OCI-LY1 (cell line): ENCODE data around the gene GCN1.

ENCODE experiments used
- H2AFZ ChIP-seq: fragments of 200-600 bp; sonication (generic), shearing (Covaris generic); 2 replicates; pipeline ENCODE4 v1.6.0; 2014; ENCODE audit warnings: antibody characterized with exemption, mild to moderate bottlenecking, low read length
- H3F3A ChIP-seq: fragments of 200-600 bp; sonication (generic), shearing (Covaris generic); 2 replicates; pipeline ENCODE4 v1.6.0; 2014; ENCODE audit warnings: mild to moderate bottlenecking, antibody characterized with exemption, low read length, moderate library complexity; ENCODE audit not compliant: insufficient read depth
- H3K27ac ChIP-seq: fragments of 200-600 bp; sonication (generic); 2 replicates; pipeline ENCODE4 v1.5.1; 2014; ENCODE audit warnings: low read length, mixed run types, mild to moderate bottlenecking, low read depth; ENCODE audit not compliant: poor library complexity, severe bottlenecking
- H3K27me3 ChIP-seq: fragments of 200-600 bp; sonication (generic); 2 replicates; pipeline ENCODE4 v1.6.0; 2014; ENCODE audit warnings: antibody characterized with exemption, mild to moderate bottlenecking, low read length, moderate library complexity; ENCODE audit not compliant: insufficient read depth
- H3K36me3 ChIP-seq: fragments of 200-600 bp; sonication (generic); 2 replicates; pipeline ENCODE4 v1.6.1; 2014; ENCODE audit warnings: mild to moderate bottlenecking, antibody characterized with exemption, low read length, moderate library complexity, mixed read lengths; ENCODE audit not compliant: insufficient read depth
- H3K4me1 ChIP-seq: fragments of 200-600 bp; sonication (generic); 2 replicates; pipeline ENCODE4 v1.5.1; 2014; ENCODE audit warnings: mild to moderate bottlenecking, low read length, moderate library complexity; ENCODE audit not compliant: insufficient read depth, severe bottlenecking
- H3K4me2 ChIP-seq: fragments of 200-600 bp; sonication (generic), shearing (Covaris generic); 2 replicates; pipeline ENCODE4 v1.6.1; 2014; ENCODE audit warnings: low read length
- H3K4me3 ChIP-seq: fragments of 200-600 bp; sonication (generic); 2 replicates; pipeline ENCODE4 v1.5.1; 2014; ENCODE audit warnings: low read length, low read depth, mild to moderate bottlenecking, mixed read lengths; ENCODE audit not compliant: poor library complexity, severe bottlenecking
- H3K79me2 ChIP-seq: fragments of 200-600 bp; shearing (Covaris generic); 2 replicates; pipeline ENCODE4 v1.6.1; 2016; ENCODE audit warnings: mixed run types, low read length, mixed read lengths; ENCODE audit not compliant: insufficient read depth
- H3K9ac ChIP-seq: fragments of 200-600 bp; sonication (generic), shearing (Covaris generic); 2 replicates; pipeline ENCODE4 v1.6.1; 2014; ENCODE audit warnings: mild to moderate bottlenecking, low read length, mixed read lengths
- H3K9me2 ChIP-seq: fragments of 200-600 bp; sonication (generic), shearing (Covaris generic); 2 replicates; pipeline ENCODE4 v1.6.1; 2014; ENCODE audit warnings: low read depth, mild to moderate bottlenecking, low read length, mixed read lengths
- H3K9me3 ChIP-seq: fragments of 200-600 bp; shearing (Covaris generic); 2 replicates; pipeline ENCODE4 v1.6.1; 2014; ENCODE audit warnings: low read length, mixed read lengths
- H4K20me1 ChIP-seq: fragments of 200-600 bp; sonication (generic), shearing (Covaris generic); 2 replicates; pipeline ENCODE4 v1.6.0; 2016; ENCODE audit warnings: mild to moderate bottlenecking, low read length; ENCODE audit not compliant: insufficient read depth
- EZH2 ChIP-seq: fragments of 200-600 bp; sonication (generic), shearing (Covaris generic); IDR thresholded peaks from 2 replicates; pipeline ENCODE4 v1.8.0; 2017; ENCODE audit warnings: borderline replicate concordance, mixed run types, mild to moderate bottlenecking, antibody characterized with exemption, low read length, moderate library complexity, mixed read lengths
- TF ChIP-seq, protein P1 (sequence below): fragments of 200-600 bp; sonication (generic), shearing (Covaris generic); IDR thresholded peaks from 2 replicates; pipeline ENCODE4 v1.5.1; 2017; ENCODE audit warnings: mild to moderate bottlenecking, antibody characterized with exemption, low read length, moderate library complexity, mixed read lengths

GCN1 gene

GRCh38 chr12:120158351-120158750 lies 36.2 kb downstream of the GCN1 start:
- no peaks in the 10 kb centered on the region for H4K20me1 ChIP-seq
- no peaks in the 10 kb centered on the region for H3K27me3 ChIP-seq
- H3K4me2 ChIP-seq: no peak overlapping the region
- no peaks in the 10 kb centered on the region for H3K9me3 ChIP-seq
- TF ChIP-seq, protein P1, sequence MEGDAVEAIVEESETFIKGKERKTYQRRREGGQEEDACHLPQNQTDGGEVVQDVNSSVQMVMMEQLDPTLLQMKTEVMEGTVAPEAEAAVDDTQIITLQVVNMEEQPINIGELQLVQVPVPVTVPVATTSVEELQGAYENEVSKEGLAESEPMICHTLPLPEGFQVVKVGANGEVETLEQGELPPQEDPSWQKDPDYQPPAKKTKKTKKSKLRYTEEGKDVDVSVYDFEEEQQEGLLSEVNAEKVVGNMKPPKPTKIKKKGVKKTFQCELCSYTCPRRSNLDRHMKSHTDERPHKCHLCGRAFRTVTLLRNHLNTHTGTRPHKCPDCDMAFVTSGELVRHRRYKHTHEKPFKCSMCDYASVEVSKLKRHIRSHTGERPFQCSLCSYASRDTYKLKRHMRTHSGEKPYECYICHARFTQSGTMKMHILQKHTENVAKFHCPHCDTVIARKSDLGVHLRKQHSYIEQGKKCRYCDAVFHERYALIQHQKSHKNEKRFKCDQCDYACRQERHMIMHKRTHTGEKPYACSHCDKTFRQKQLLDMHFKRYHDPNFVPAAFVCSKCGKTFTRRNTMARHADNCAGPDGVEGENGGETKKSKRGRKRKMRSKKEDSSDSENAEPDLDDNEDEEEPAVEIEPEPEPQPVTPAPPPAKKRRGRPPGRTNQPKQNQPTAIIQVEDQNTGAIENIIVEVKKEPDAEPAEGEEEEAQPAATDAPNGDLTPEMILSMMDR: no peak
- no peak for TF ChIP-seq EZH2
- no peaks in the 10 kb centered on the region for H3F3A ChIP-seq
- no peak overlapping the region for H2AFZ ChIP-seq
- no peaks in the 10 kb centered on the region for H3K4me1 ChIP-seq
- H3K36me3 ChIP-seq: peaks cover 100% of the 10 kb centered on the region
- no peak overlapping the region for H3K27ac ChIP-seq
- no peaks in the 10 kb centered on the region for H3K79me2 ChIP-seq
- H3K9ac ChIP-seq: no peak overlapping the region
- no peak overlapping the region for H3K4me3 ChIP-seq
- H3K9me2 ChIP-seq: no peaks in the 10 kb centered on the region

DNA sequence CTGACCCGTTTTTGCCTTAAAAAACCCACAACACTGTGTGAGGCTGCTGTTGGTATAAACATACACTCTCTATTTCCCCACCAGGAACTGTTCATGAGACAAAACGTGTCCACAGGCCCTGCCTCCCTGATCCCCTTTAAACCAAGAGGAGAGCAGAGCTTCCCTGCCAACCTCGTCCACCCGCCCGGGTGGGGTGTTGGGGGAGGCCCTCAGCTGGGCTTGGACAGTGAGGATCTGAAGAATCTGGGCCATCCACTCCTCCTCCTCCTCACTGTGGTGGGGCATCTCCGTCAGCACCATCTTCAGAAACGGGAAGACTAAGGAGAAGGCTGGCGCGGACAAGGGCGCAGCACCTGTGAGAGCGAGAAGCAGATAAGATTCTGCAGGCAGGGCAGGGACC lies 36.8 kb downstream of the GCN1 start:
- no peak overlapping the region for H3K27ac ChIP-seq
- no peak for TF ChIP-seq EZH2
- TF ChIP-seq, protein P1: no peak
- H3K4me2 ChIP-seq: no peak overlapping the region
- no peaks in the 10 kb centered on the region for H3F3A ChIP-seq
- no peaks in the 10 kb centered on the region for H3K27me3 ChIP-seq
- H3K9ac ChIP-seq: no peak overlapping the region
- no peaks in the 10 kb centered on the region for H3K79me2 ChIP-seq
- no peak overlapping the region for H2AFZ ChIP-seq
- no peaks in the 10 kb centered on the region for H3K9me3 ChIP-seq
- no peaks in the 10 kb centered on the region for H4K20me1 ChIP-seq
- H3K36me3 ChIP-seq: peaks cover 100% of the 10 kb centered on the region
- H3K4me1 ChIP-seq: no peaks in the 10 kb centered on the region
- no peak overlapping the region for H3K4me3 ChIP-seq
- H3K9me2 ChIP-seq: no peaks in the 10 kb centered on the region

- H4K20me1 ChIP-seq: no peaks in the 10 kb centered on the region
- no peak for TF ChIP-seq EZH2
- TF ChIP-seq, protein P1: no peak
- H3K4me3 ChIP-seq: no peak overlapping the region
- H3F3A ChIP-seq: no peaks in the 10 kb centered on the region
- peaks cover 96% of the 10 kb centered on the region for H3K36me3 ChIP-seq
- H3K9me3 ChIP-seq: no peaks in the 10 kb centered on the region
- H3K4me2 ChIP-seq: no peak overlapping the region
- no peak overlapping the region for H3K27ac ChIP-seq
- H3K79me2 ChIP-seq: no peaks in the 10 kb centered on the region
- no peak overlapping the region for H3K9ac ChIP-seq
- no peaks in the 10 kb centered on the region for H3K9me2 ChIP-seq
- H2AFZ ChIP-seq: no peak overlapping the region
- no peaks in the 10 kb centered on the region for H3K4me1 ChIP-seq
- H3K27me3 ChIP-seq: no peaks in the 10 kb centered on the region
Observed at GRCh38 chr12:120156315-120157259, 37.9 kb downstream of the GCN1 start.
